NT2/D1 (cell line): ENCODE data around the gene SLC46A3.

Source experiments
- SUZ12 ChIP-seq: IDR thresholded peaks from 2 replicates; pipeline ENCODE4 v1.6.1; 2011; ENCODE audit not compliant: insufficient read length, insufficient read depth; ENCODE audit errors: extremely low read depth
- YY1 ChIP-seq: IDR thresholded peaks from 2 replicates; pipeline ENCODE4 v1.6.1; 2011; ENCODE audit not compliant: insufficient read length, insufficient read depth

DNA sequence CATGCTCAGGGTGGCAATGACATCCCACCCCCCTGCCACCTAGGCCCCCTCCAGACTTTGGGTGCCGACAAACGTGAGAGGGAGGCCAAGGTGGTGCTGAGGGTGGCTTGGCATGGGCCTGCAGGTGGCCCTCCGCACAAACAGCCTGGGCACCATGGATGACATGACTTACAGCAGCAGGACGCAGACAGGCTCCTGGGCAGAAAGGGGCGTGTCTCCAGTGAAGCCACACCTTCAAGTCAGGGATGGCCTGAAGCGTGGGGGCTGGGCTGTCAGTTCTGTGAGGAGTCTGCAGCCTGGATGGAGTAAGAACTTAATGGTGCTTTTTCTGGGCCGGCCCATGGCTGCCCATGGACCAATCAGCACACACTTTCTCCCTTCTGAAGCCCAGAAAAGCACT, 34.5 kb downstream of the SLC46A3 start:
- TF ChIP-seq YY1 (no peak), SUZ12 (no peak)
